ENCODE results near the gene GOSR2. TPM values are rescaled to one million over a fixed set of nuclear protein-coding genes. Genes with fewer than 3 reads are reported as not detected.

The GOSR2 gene
- 10 to 100 TPM; 32.8 to 38.1 TPM for total RNA-seq

- H3K4me3 Mint-ChIP-seq = peak within 1 kb of the TSS; percentile 96
- CTCF ChIA-PET = no interaction called here
- H3K36me3 Mint-ChIP-seq (ENCODE audit: low read depth) = no peaks in the 10 kb centered on the region
- H3K27me3 Mint-ChIP-seq (ENCODE audit: low read depth) = no peaks in the 10 kb centered on the region
- intact Hi-C loops (cut with micrococcal nuclease) = loop anchor here (2.0 to 10.0 kb wide), 4 partner anchors 79 to 730 kb away; partner anchors contain the start of genes CDC27 and KANSL1
- peak within 1 kb of the TSS; percentile 99 for H3K27ac Mint-ChIP-seq
- H3K9me3 Mint-ChIP-seq = no peaks in the 10 kb centered on the region
- peak; percentile 92 for DNase-seq
- peaks cover 49% of the 10 kb centered on the region for H3K4me1 Mint-ChIP-seq (ENCODE audit: low read depth)
Measured at GRCh38 chr17:46922804-46923635, at the start of gene GOSR2. TSS of gene GOSR2 (plus strand) at chr17:46923160. CDS start at chr17:46923193, 33 bp downstream.

GRCh38 chr17:46873941-46874645 lies 48.9 kb upstream of the GOSR2 start:
- Mint-ChIP-seq H3K27me3 (ENCODE audit: low read depth) (no peaks in the 10 kb centered on the region), H3K9me3 (no peaks in the 10 kb centered on the region), H3K4me3 (no peak overlapping the region), H3K4me1 (ENCODE audit: low read depth) (peaks cover 3% of the 10 kb centered on the region), H3K36me3 (ENCODE audit: low read depth) (no peaks in the 10 kb centered on the region), H3K27ac (no peak overlapping the region)
- CTCF ChIA-PET = no interaction called here
- no peak for DNase-seq
- intact Hi-C loops (cut with micrococcal nuclease) = no loop called here

GRCh38 chr17:46874906-46875305 lies 48.1 kb upstream of the GOSR2 start:
- peaks cover 3% of the 10 kb centered on the region for H3K4me1 Mint-ChIP-seq (ENCODE audit: low read depth)
- no peaks in the 10 kb centered on the region for H3K27me3 Mint-ChIP-seq (ENCODE audit: low read depth)
- CTCF ChIA-PET = no interaction called here
- H3K4me3 Mint-ChIP-seq = no peak overlapping the region
- H3K9me3 Mint-ChIP-seq = no peaks in the 10 kb centered on the region
- no peak overlapping the region for H3K27ac Mint-ChIP-seq
- H3K36me3 Mint-ChIP-seq (ENCODE audit: low read depth) = no peaks in the 10 kb centered on the region
- intact Hi-C loops (cut with micrococcal nuclease) = no loop called here
- DNase-seq = no peak

GRCh38 chr17:46875849-46876352 lies 47.1 kb upstream of the GOSR2 start:
- DNase-seq = no peak
- Mint-ChIP-seq H3K27me3 (ENCODE audit: low read depth) (no peaks in the 10 kb centered on the region), H3K36me3 (ENCODE audit: low read depth) (no peaks in the 10 kb centered on the region), H3K4me1 (ENCODE audit: low read depth) (peaks cover 3% of the 10 kb centered on the region), H3K27ac (no peak overlapping the region), H3K9me3 (no peaks in the 10 kb centered on the region), H3K4me3 (no peak overlapping the region)
- intact Hi-C loops (cut with micrococcal nuclease) = no loop called here
- CTCF ChIA-PET = interaction anchor here (1.0 kb wide), 1 partner anchor 9 kb away, joined by 6 read pairs; no protein-coding TSS in a partner anchor

- CTCF ChIA-PET = interaction anchor here (1.0 kb wide), 1 partner anchor 9 kb away, joined by 6 read pairs; no protein-coding TSS in a partner anchor
- H3K36me3 Mint-ChIP-seq (ENCODE audit: low read depth) = no peaks in the 10 kb centered on the region
- H3K27me3 Mint-ChIP-seq (ENCODE audit: low read depth) = no peaks in the 10 kb centered on the region
- H3K9me3 Mint-ChIP-seq = no peaks in the 10 kb centered on the region
- intact Hi-C loops (cut with micrococcal nuclease) = no loop called here
- no peak overlapping the region for H3K4me3 Mint-ChIP-seq
- peaks cover 3% of the 10 kb centered on the region for H3K4me1 Mint-ChIP-seq (ENCODE audit: low read depth)
- H3K27ac Mint-ChIP-seq = no peak overlapping the region
- no peak for DNase-seq
Measured at GRCh38 chr17:46876353-46876887, 46.5 kb upstream of the GOSR2 start.

DNA sequence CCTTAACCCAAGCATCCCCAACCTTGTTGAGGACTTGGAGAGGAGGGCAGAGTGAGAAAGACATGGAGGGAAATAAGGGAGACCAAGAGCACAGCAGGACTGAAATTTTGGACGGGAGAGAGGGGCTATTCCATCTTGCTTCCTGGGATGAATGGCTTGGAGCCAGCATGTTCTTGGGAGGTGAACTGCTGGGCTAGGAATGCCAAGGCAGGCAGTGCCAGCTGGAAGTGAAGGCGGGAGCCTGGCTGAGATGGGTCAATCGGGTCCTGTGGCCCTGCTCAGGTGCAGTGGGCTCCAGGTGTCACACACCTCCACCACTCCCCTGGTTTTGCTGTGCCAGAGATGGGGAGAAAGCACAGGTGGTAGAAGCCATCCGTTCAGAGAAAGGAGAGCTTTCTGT lies 46.0 kb upstream of the GOSR2 start:
- Mint-ChIP-seq H3K4me1 (ENCODE audit: low read depth) (peaks cover 3% of the 10 kb centered on the region), H3K4me3 (no peak overlapping the region), H3K36me3 (ENCODE audit: low read depth) (no peaks in the 10 kb centered on the region), H3K9me3 (no peaks in the 10 kb centered on the region), H3K27me3 (ENCODE audit: low read depth) (no peaks in the 10 kb centered on the region), H3K27ac (no peak overlapping the region)
- CTCF ChIA-PET = no interaction called here
- intact Hi-C loops (cut with micrococcal nuclease) = no loop called here
- DNase-seq = no peak

- H3K27ac Mint-ChIP-seq = no peak overlapping the region
- no peak overlapping the region for H3K4me3 Mint-ChIP-seq
- CTCF ChIA-PET = no interaction called here
- peak; percentile 20 for DNase-seq
- H3K9me3 Mint-ChIP-seq = no peaks in the 10 kb centered on the region
- no peaks in the 10 kb centered on the region for H3K27me3 Mint-ChIP-seq (ENCODE audit: low read depth)
- intact Hi-C loops (cut with micrococcal nuclease) = no loop called here
- H3K4me1 Mint-ChIP-seq (ENCODE audit: low read depth) = peaks cover 3% of the 10 kb centered on the region
- no peaks in the 10 kb centered on the region for H3K36me3 Mint-ChIP-seq (ENCODE audit: low read depth)
Measured at GRCh38 chr17:46877466-46877865, 45.5 kb upstream of the GOSR2 start.

DNA sequence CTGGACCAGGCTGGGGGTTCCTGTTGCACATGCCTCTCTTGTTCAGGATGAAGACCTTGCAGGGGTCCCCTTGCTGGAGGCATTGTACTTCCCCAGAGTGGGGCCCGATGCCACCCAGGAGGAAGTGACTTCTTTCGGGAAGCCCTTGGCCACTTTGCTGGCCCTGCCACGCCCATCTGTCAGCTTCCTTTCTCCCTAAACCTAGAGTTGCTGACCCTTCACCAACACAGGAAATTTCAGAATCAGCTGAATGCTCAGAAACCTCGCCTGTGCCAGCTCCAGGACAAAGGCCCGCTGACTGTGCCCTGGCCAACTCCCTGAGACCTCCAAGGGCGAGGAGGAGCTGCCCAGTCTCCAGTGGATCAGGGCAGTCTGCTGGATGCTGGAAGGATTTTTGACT lies 44.9 kb upstream of the GOSR2 start:
- Mint-ChIP-seq H3K4me3 (no peak overlapping the region), H3K27ac (no peak overlapping the region), H3K27me3 (ENCODE audit: low read depth) (no peaks in the 10 kb centered on the region), H3K4me1 (ENCODE audit: low read depth) (peaks cover 3% of the 10 kb centered on the region), H3K9me3 (no peaks in the 10 kb centered on the region), H3K36me3 (ENCODE audit: low read depth) (no peaks in the 10 kb centered on the region)
- CTCF ChIA-PET = no interaction called here
- DNase-seq = no peak
- intact Hi-C loops (cut with micrococcal nuclease) = no loop called here

DNA sequence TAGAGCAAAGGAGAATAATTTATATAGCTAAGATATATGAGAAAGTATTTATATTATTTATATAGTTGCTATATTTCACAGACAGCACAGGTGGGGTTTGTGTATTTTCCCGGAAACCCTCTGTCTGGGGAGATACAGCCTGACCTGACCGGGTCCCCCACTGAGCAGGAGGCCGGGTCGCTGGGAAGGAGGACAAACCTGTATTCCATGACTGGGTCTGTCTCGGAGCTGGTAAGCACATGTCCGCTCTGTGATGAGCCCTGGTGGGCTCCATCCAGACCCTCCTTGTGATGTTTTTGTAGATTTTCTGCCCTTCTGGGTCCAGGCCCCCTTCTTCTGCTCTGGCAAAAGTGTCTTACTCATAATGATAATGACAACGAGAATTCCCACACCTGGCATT lies 43.9 kb upstream of the GOSR2 start:
- H3K27ac Mint-ChIP-seq = no peak overlapping the region
- peaks cover 3% of the 10 kb centered on the region for H3K4me1 Mint-ChIP-seq (ENCODE audit: low read depth)
- CTCF ChIA-PET = interaction anchor here (0.8 kb wide), 1 partner anchor 37 kb away, joined by 3 read pairs; no protein-coding TSS in a partner anchor
- H3K9me3 Mint-ChIP-seq = no peaks in the 10 kb centered on the region
- H3K27me3 Mint-ChIP-seq (ENCODE audit: low read depth) = no peaks in the 10 kb centered on the region
- H3K36me3 Mint-ChIP-seq (ENCODE audit: low read depth) = no peaks in the 10 kb centered on the region
- no peak for DNase-seq
- intact Hi-C loops (cut with micrococcal nuclease) = no loop called here
- no peak overlapping the region for H3K4me3 Mint-ChIP-seq

DNA sequence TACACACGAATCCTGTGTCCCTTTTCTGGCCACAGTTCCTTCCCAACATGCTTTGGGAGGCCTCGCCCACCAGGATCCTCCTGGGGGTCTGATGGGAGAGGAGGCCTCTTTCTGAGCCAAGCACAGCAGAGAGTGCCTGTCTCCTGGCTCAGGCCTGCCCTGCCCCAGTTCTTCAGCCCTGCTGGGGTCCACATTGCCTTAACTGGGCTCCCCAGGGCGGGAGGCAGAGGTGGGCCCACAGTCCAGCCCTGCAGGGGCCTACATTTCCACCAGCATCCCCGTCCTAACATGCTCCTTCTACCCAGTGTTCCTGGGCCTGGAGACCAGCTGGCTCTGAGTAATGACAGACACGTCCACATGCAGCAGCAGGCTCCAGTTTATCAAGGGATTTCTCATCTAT lies 41.9 kb upstream of the GOSR2 start:
- intact Hi-C loops (cut with micrococcal nuclease) = no loop called here
- H3K4me3 Mint-ChIP-seq = no peak overlapping the region
- no peak overlapping the region for H3K27ac Mint-ChIP-seq
- H3K4me1 Mint-ChIP-seq (ENCODE audit: low read depth) = peaks cover 3% of the 10 kb centered on the region
- no peaks in the 10 kb centered on the region for H3K9me3 Mint-ChIP-seq
- DNase-seq = no peak
- no peaks in the 10 kb centered on the region for H3K36me3 Mint-ChIP-seq (ENCODE audit: low read depth)
- H3K27me3 Mint-ChIP-seq (ENCODE audit: low read depth) = peaks cover 4% of the 10 kb centered on the region
- CTCF ChIA-PET = no interaction called here

DNA sequence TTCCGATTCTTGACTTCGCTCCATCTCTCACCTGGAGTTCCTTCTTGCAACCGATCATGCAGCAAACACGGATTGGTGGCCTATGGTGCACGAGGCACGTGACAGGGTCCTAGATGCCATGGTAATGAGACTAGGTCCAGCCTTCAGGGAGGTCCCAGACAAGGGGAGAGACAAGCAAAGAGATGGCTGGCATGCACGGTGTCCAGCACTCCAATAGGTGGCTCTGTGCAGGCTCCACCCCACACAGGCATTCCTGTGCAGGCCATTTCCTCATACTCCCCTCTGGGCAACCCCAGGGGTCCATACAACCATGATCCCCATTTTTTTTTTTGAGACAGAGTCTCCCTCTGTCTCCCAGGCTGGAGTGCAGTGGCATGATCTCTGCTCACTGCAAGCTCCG lies 40.3 kb upstream of the GOSR2 start:
- CTCF ChIA-PET = interaction anchor here (1.0 kb wide), 1 partner anchor 40 kb away, joined by 3 read pairs; no protein-coding TSS in a partner anchor
- H3K27ac Mint-ChIP-seq = no peak overlapping the region
- H3K4me3 Mint-ChIP-seq = no peak overlapping the region
- peaks cover 2% of the 10 kb centered on the region for H3K4me1 Mint-ChIP-seq (ENCODE audit: low read depth)
- H3K9me3 Mint-ChIP-seq = no peaks in the 10 kb centered on the region
- H3K36me3 Mint-ChIP-seq (ENCODE audit: low read depth) = no peaks in the 10 kb centered on the region
- intact Hi-C loops (cut with micrococcal nuclease) = no loop called here
- peaks cover 4% of the 10 kb centered on the region for H3K27me3 Mint-ChIP-seq (ENCODE audit: low read depth)
- no peak for DNase-seq

GRCh38 chr17:46883871-46884520 lies 39.0 kb upstream of the GOSR2 start:
- no peaks in the 10 kb centered on the region for H3K36me3 Mint-ChIP-seq (ENCODE audit: low read depth)
- CTCF ChIA-PET = no interaction called here
- DNase-seq = no peak
- intact Hi-C loops (cut with micrococcal nuclease) = no loop called here
- H3K9me3 Mint-ChIP-seq = no peaks in the 10 kb centered on the region
- no peak overlapping the region for H3K4me3 Mint-ChIP-seq
- H3K27ac Mint-ChIP-seq = no peak overlapping the region
- peaks cover 4% of the 10 kb centered on the region for H3K27me3 Mint-ChIP-seq (ENCODE audit: low read depth)
- H3K4me1 Mint-ChIP-seq (ENCODE audit: low read depth) = no peaks in the 10 kb centered on the region

Data from activated naive CD4-positive, alpha-beta T cell treated with anti-CD3 and anti-CD28 coated beads for 36 hours (primary cell).